Testis (tissue), 2 donors: ENCODE results near the gene ST7.

Experiments
- POLR2A ChIP-seq: fragments of 450-650 bp; IDR thresholded peaks from one replicate; pipeline ENCODE4 v1.6.1; 2017; ENCODE audit warnings: antibody characterized with exemption, mild to moderate bottlenecking, moderate library complexity
- TF ChIP-seq, protein P1 (sequence below), 3 experiments: fragments of 450-650 bp in 2 of 3; fragments of 200-600 bp in 1 of 3; sonication (generic) in 1 of 3; IDR thresholded peaks; one replicate each; pipeline ENCODE4 v1.5.1; 2016 to 2019; ENCODE audit warnings: antibody characterized with exemption in 3 of 3, mild to moderate bottlenecking in 2 of 3, moderate library complexity in 1 of 3

GRCh38 chr7:117173035-117173770, 219.9 kb downstream of the ST7 start:
- TF ChIP-seq, protein P1, sequence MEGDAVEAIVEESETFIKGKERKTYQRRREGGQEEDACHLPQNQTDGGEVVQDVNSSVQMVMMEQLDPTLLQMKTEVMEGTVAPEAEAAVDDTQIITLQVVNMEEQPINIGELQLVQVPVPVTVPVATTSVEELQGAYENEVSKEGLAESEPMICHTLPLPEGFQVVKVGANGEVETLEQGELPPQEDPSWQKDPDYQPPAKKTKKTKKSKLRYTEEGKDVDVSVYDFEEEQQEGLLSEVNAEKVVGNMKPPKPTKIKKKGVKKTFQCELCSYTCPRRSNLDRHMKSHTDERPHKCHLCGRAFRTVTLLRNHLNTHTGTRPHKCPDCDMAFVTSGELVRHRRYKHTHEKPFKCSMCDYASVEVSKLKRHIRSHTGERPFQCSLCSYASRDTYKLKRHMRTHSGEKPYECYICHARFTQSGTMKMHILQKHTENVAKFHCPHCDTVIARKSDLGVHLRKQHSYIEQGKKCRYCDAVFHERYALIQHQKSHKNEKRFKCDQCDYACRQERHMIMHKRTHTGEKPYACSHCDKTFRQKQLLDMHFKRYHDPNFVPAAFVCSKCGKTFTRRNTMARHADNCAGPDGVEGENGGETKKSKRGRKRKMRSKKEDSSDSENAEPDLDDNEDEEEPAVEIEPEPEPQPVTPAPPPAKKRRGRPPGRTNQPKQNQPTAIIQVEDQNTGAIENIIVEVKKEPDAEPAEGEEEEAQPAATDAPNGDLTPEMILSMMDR (IDR thresholded peaks at IDR 0.05), result no peak
- TF ChIP-seq POLR2A, result no peak
